Right cardiac atrium (tissue), 5 donors: ENCODE measurements around the gene CERS5. TPM values are rescaled to one million over a fixed set of nuclear protein-coding genes. Genes with fewer than 3 reads are reported as not detected.

Source experiments
- ATAC-seq, 2 donors: fragments of 200-7000 bp; cut with Tn5 transposase; one replicate each; pipeline versions ENCODE4 v1.8.0 to v1.9.1; 2020; ENCODE audit warnings: moderate library complexity in 2 of 2, mild to moderate bottlenecking in 1 of 2
- DNase-seq, 3 donors: peaks; one replicate each; pipeline ENCODE4 v3.0.0-alpha.2; 2020
- H3K27ac ChIP-seq: one replicate; pipeline ENCODE4 v1.5.1; 2013; ENCODE audit warnings: mild to moderate bottlenecking, low read length, control low read depth, moderate library complexity
- H3K27me3 ChIP-seq: one replicate; pipeline ENCODE4 v1.6.1; 2013; ENCODE audit not compliant: control insufficient read depth, insufficient read depth
- H3K4me1 ChIP-seq: one replicate; pipeline ENCODE4 v1.6.1; 2013; ENCODE audit warnings: low read length; ENCODE audit not compliant: control insufficient read depth, insufficient read depth
- H3K4me3 ChIP-seq: one replicate; pipeline ENCODE4 v1.5.1; 2013; ENCODE audit warnings: low read length, control low read depth
- H3K9me3 ChIP-seq: one replicate; pipeline ENCODE4 v1.6.1; 2013; ENCODE audit warnings: low read length; ENCODE audit not compliant: control insufficient read depth
- WGBS: extraction: QIAGEN DNeasy Blood & Tissue Kit; methylation state at CpG from one replicate; pipeline ENCODE4 v1.1.7; 2013; 5-methylcytosine and 5-hydroxymethylcytosine counted together
- intact Hi-C, 4 donors: fragments of 100-400 bp; cut with DNase I; formaldehyde crosslinking; loops; one replicate each; pipeline versions ENCODE4 v1.11.0 to v1.14.0; 2022 to 2023
- polyA plus RNA-seq: library from polyadenylated mRNA; stranded (reverse); fragments of 200-250 nt; gene quantifications from one replicate; pipeline ENCODE4 v1.2.3, GENCODE V29; 2013
- total RNA-seq, 4 donors: library from RNA; stranded (reverse); fragmentation: NEBNext Ultra II Directional; extraction: Animal tissue kit (Norgen Biotek cat#: 25700); gene quantifications; one replicate each; pipeline ENCODE4 v1.2.1, GENCODE V29; 2021
- donor health status: healthy with polysubstance abuse.
- donor health status: DM: no; HTN: yes; CAD: no.
- donor health status: DM: no; HTN: no; CAD: no.
- donor health status: DM: no; HTN: yes; CAD: no; lungs with severe emphysema.
- donor health status: DM: yes; HTN: yes; CAD: no.

CERS5 gene
- total and polyA plus RNA-seq, 5 donors, result 14.0 to 18.8 (median 16.8) TPM

- no peak overlapping the region for H3K27ac ChIP-seq
- ATAC-seq, result no peak
- H3K9me3 ChIP-seq, result no peaks in the 10 kb centered on the region
- H3K27me3 ChIP-seq, result no peaks in the 10 kb centered on the region
- 57% methylated on average over 2 of the region's 2 CpGs for WGBS
- intact Hi-C loops, result loop anchor here in 1 of 4 donors (10.0 kb wide), 1 partner anchor 114 kb away; no protein-coding TSS in a partner anchor
- no peak overlapping the region for H3K4me3 ChIP-seq
- DNase-seq, result no peak
- H3K4me1 ChIP-seq, result no peaks in the 10 kb centered on the region
These were observed 33.5 kb upstream of the CERS5 start for GRCh38 chr12:50200552-50201273.

GRCh38 chr12:50198829-50199228 is 31.7 kb upstream of the CERS5 start:
- ATAC-seq, result no peak
- WGBS, result 92% methylated on average over 5 of the region's 5 CpGs
- Histone ChIP-seq H3K27me3 (no peaks in the 10 kb centered on the region), H3K9me3 (no peaks in the 10 kb centered on the region), H3K4me3 (no peak overlapping the region), H3K4me1 (no peaks in the 10 kb centered on the region), H3K27ac (no peak overlapping the region)
- DNase-seq, result no peak
- intact Hi-C loops, result no loop called here

- no peak overlapping the region for H3K27ac ChIP-seq
- ATAC-seq (peak in 1 of 2 donors; percentile 71), DNase-seq (no peak)
- WGBS, result 73% methylated on average over 5 of the region's 5 CpGs
- H3K4me3 ChIP-seq, result no peak overlapping the region
- no peaks in the 10 kb centered on the region for H3K9me3 ChIP-seq
- intact Hi-C loops, result no loop called here
- peaks cover 1% of the 10 kb centered on the region for H3K4me1 ChIP-seq
- H3K27me3 ChIP-seq, result no peaks in the 10 kb centered on the region
These were observed 30.1 kb upstream of the CERS5 start for GRCh38 chr12:50197297-50197727.

DNA sequence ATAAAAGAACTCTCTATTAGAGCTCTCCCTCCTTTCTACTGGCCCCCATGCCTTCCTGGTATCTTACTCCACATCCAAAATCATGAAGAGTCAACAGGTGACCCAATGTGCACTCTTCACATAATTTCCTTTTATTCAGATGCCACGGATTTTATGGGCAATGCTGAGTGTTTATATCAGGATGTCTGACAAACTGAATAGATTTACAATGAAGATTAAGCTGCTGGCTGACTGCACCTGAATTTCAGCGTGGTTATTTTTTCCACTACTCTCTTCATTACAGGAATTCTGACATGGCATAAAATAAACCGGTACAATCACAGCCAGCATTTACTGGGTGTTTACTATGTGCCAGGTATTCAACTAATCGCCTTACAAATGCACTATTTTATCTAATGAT is 29.4 kb upstream of the CERS5 start:
- ATAC-seq (no peak), DNase-seq (no peak)
- no peaks in the 10 kb centered on the region for H3K27me3 ChIP-seq
- peaks cover 1% of the 10 kb centered on the region for H3K4me1 ChIP-seq
- H3K27ac ChIP-seq, result no peak overlapping the region
- intact Hi-C loops, result no loop called here
- no peak overlapping the region for H3K4me3 ChIP-seq
- WGBS, result 83% methylated on average over 4 of the region's 4 CpGs
- H3K9me3 ChIP-seq, result no peaks in the 10 kb centered on the region

DNA sequence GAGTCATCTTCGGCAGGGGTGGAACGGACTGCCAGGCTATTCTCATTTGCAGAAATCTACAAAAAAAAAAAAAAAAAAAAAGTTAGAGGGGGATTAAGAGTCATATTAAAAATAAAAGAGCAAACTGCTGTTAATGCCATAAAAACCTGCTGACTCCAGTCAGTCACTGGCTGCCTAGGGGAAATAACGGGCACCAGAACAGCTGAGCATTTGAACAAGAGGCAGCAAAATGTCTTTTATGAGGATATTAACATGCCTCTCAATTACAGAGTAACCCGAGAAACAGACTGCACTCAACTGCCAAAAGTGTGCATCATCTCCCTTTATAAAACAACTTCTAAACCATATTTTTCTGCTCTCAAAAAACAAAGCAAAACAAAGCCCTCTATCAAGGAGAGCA is 28.7 kb upstream of the CERS5 start:
- DNase-seq (no peak), ATAC-seq (no peak)
- no peaks in the 10 kb centered on the region for H3K27me3 ChIP-seq
- no peak overlapping the region for H3K27ac ChIP-seq
- H3K4me1 ChIP-seq, result peaks cover 1% of the 10 kb centered on the region
- intact Hi-C loops, result no loop called here
- H3K4me3 ChIP-seq, result no peak overlapping the region
- WGBS, result 82% methylated on average over 4 of the region's 4 CpGs
- no peaks in the 10 kb centered on the region for H3K9me3 ChIP-seq

- no peak for DNase-seq
- Histone ChIP-seq H3K4me1 (peaks cover 4% of the 10 kb centered on the region), H3K9me3 (no peaks in the 10 kb centered on the region), H3K27me3 (no peaks in the 10 kb centered on the region), H3K27ac (no peak overlapping the region), H3K4me3 (no peak overlapping the region)
- ATAC-seq, result no peak
- intact Hi-C loops, result no loop called here
- 88% methylated on average over 5 of the region's 5 CpGs for WGBS
These were observed 25.7 kb upstream of the CERS5 start for GRCh38 chr12:50192908-50193307.

- Histone ChIP-seq H3K4me3 (no peak overlapping the region), H3K9me3 (no peaks in the 10 kb centered on the region), H3K27ac (no peak overlapping the region), H3K4me1 (peaks cover 7% of the 10 kb centered on the region), H3K27me3 (no peaks in the 10 kb centered on the region)
- ATAC-seq (no peak), DNase-seq (no peak)
- WGBS, result 98% methylated on average over 4 of the region's 4 CpGs
- intact Hi-C loops, result no loop called here
These were observed 25.1 kb upstream of the CERS5 start for GRCh38 chr12:50192236-50192635.

DNA sequence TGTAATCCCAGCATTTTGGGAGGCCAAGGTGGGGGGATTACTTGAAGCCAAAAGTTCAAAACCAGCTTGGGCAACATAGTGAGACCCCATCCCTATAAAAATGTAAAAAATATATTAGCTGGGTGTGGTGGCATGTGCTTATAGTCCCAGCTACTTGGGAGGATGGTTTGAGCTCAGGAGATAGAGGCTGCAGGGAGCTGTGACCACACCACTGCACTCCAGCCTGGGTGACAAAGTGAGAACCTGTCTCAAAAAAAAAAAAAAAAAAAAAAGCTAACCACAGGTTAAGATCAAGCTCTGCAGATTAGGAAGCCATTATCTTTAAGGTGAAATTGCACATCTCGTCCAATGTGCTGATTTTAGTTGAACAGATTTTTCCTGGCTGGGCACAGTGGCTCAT is 23.7 kb upstream of the CERS5 start:
- H3K27me3 ChIP-seq, result no peaks in the 10 kb centered on the region
- no peak overlapping the region for H3K27ac ChIP-seq
- no peaks in the 10 kb centered on the region for H3K9me3 ChIP-seq
- no peak overlapping the region for H3K4me3 ChIP-seq
- DNase-seq (no peak), ATAC-seq (no peak)
- H3K4me1 ChIP-seq, result peaks cover 7% of the 10 kb centered on the region
- intact Hi-C loops, result no loop called here
- 91% methylated on average over 1 of the region's 1 CpG for WGBS

- DNase-seq, result no peak
- Histone ChIP-seq H3K27ac (no peak overlapping the region), H3K9me3 (no peaks in the 10 kb centered on the region), H3K4me3 (no peak overlapping the region), H3K27me3 (no peaks in the 10 kb centered on the region), H3K4me1 (peaks cover 7% of the 10 kb centered on the region)
- ATAC-seq, result no peak
- 89% methylated on average over 5 of the region's 5 CpGs for WGBS
- intact Hi-C loops, result loop anchor here in 1 of 4 donors (10.0 kb wide), 1 partner anchor 126 kb away; no protein-coding TSS in a partner anchor
These were observed 21.9 kb upstream of the CERS5 start for GRCh38 chr12:50188875-50189575.

DNA sequence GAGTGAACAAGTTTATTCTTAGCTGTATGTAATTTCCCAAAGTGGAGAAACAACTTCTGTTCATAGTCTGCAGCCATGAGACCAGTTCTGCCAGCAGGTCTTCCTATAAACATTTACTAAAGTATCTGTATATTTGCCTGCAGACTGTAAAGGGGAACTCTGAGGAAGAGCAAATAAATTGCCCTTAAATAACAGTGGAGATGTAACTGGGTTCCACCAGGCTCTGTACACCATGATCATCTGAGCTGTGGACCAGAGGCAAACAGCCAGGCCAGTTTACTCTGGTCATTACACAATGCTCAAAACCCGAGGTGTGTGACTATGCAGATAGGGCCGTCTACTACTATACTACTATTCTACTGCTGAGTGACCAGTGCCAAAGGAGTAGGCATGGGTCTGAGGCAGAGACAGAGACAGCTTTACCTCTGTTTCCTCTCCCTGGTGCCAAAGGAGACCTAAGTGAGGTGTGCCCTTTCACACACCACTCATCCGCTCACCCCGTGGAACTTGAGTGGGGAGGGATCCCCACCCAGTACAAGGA is 21.1 kb upstream of the CERS5 start:
- intact Hi-C loops, result loop anchor here in 1 of 4 donors (10.0 kb wide), 1 partner anchor 126 kb away; no protein-coding TSS in a partner anchor
- Histone ChIP-seq H3K27me3 (no peaks in the 10 kb centered on the region), H3K27ac (no peak overlapping the region), H3K4me3 (no peak overlapping the region), H3K4me1 (peaks cover 6% of the 10 kb centered on the region), H3K9me3 (no peaks in the 10 kb centered on the region)
- no peak for DNase-seq
- ATAC-seq, result peak; percentile 40
- 69% methylated on average over 4 of the region's 4 CpGs for WGBS
